HEK293 (cell line): Measurements from ENCODE around the gene FAM78B.

Experiments
- CTCF ChIA-PET: fragments of 350-600 bp; formaldehyde crosslinking; extraction: SDS; loops from one replicate; lab custom pipeline; 2021; ENCODE audit warnings: antibody characterized with exemption; lab: Yijun Ruan, JAX
- POLR2A ChIA-PET: fragments of 300-600 bp; formaldehyde crosslinking; extraction: SDS; loops from one replicate; lab custom pipeline; 2020; ENCODE audit warnings: antibody characterized with exemption, inconsistent platforms; lab: Yijun Ruan, JAX
- H3K27ac ChIP-seq: fragments of 200-500 bp; sonication (Bioruptor generic); 2 replicates; pipeline ENCODE4 v1.5.1; 2014; ENCODE audit warnings: low read depth, low read length, control low read depth, inconsistent platforms; ENCODE audit errors: extremely low read depth
- H3K36me3 ChIP-seq, 2 experiments: fragments of 200-500 bp in 1 of 2; sonication (Bioruptor generic) in 1 of 2; 1 replicate in 1 of 2; 2 replicates in 1 of 2; pipeline ENCODE4 v1.5.1; 2014 to 2017; ENCODE audit warnings: inconsistent platforms in 2 of 2, low read length in 2 of 2; ENCODE audit not compliant: control insufficient read depth in 2 of 2, insufficient read depth in 1 of 2
- H3K4me1 ChIP-seq: fragments of 200-500 bp; sonication (Bioruptor generic); 2 replicates; pipeline ENCODE4 v1.5.1; 2014; ENCODE audit warnings: mild to moderate bottlenecking, low read length, inconsistent platforms; ENCODE audit not compliant: control insufficient read depth, insufficient read depth
- H3K4me3 ChIP-seq: 2 replicates; pipeline ENCODE4 v1.5.1; 2011; ENCODE audit warnings: low read depth, mild to moderate bottlenecking, control low read depth, low read length, moderate library complexity
- H3K9me3 ChIP-seq: fragments of 200-500 bp; sonication (Bioruptor generic); 2 replicates; pipeline ENCODE4 v1.5.1; 2014; ENCODE audit warnings: low read depth, low read length, inconsistent platforms; ENCODE audit not compliant: control insufficient read depth, insufficient read depth
- ELK4 ChIP-seq: IDR thresholded peaks from 2 replicates; pipeline ENCODE4 v1.6.1; 2011; ENCODE audit warnings: mild to moderate bottlenecking, low read depth, low read length, borderline replicate concordance
- SP3 ChIP-seq: fragments of 450-650 bp; formaldehyde crosslinking; IDR thresholded peaks from 2 replicates; pipeline ENCODE4 v1.5.1; 2016; ENCODE audit warnings: missing biosample characterization, missing genetic modification characterization
- TCF7L2 ChIP-seq: IDR thresholded peaks from 2 replicates; pipeline ENCODE4 v1.6.1; 2011; ENCODE audit warnings: low read depth, mild to moderate bottlenecking, inconsistent platforms, low read length, moderate library complexity, borderline replicate concordance
- ZBTB1 ChIP-seq: fragments of 450-650 bp; formaldehyde crosslinking; IDR thresholded peaks from 2 replicates; pipeline ENCODE4 v1.5.1; 2016; ENCODE audit warnings: missing biosample characterization, missing genetic modification characterization
- ZFP37 ChIP-seq: fragments of 450-650 bp; formaldehyde crosslinking; IDR thresholded peaks from 2 replicates; pipeline ENCODE4 v1.5.1; 2016; ENCODE audit warnings: missing biosample characterization, missing genetic modification characterization
- ZIC2 ChIP-seq: fragments of 450-650 bp; formaldehyde crosslinking; IDR thresholded peaks from 2 replicates; pipeline ENCODE4 v1.5.1; 2016; ENCODE audit warnings: missing biosample characterization, missing genetic modification characterization
- ZNF223 ChIP-seq: fragments of 450-650 bp; formaldehyde crosslinking; IDR thresholded peaks from 2 replicates; pipeline ENCODE4 v1.5.1; 2016; ENCODE audit warnings: missing biosample characterization, missing genetic modification characterization
- ZNF391 ChIP-seq: fragments of 450-650 bp; formaldehyde crosslinking; IDR thresholded peaks from 2 replicates; pipeline ENCODE4 v1.5.1; 2016; ENCODE audit warnings: low read depth, missing biosample characterization, missing genetic modification characterization, borderline replicate concordance
- ZNF449 ChIP-seq: fragments of 450-650 bp; formaldehyde crosslinking; IDR thresholded peaks from 2 replicates; pipeline ENCODE4 v1.5.1; 2017; ENCODE audit warnings: missing biosample characterization, mild to moderate bottlenecking, missing genetic modification characterization, moderate library complexity
- ZNF48 ChIP-seq: fragments of 450-650 bp; formaldehyde crosslinking; IDR thresholded peaks from 2 replicates; pipeline ENCODE4 v1.5.1; 2016; ENCODE audit warnings: missing biosample characterization, missing genetic modification characterization
- ZNF529 ChIP-seq: fragments of 450-650 bp; formaldehyde crosslinking; IDR thresholded peaks from 2 replicates; pipeline ENCODE4 v1.5.1; 2017; ENCODE audit warnings: missing genetic modification characterization, missing biosample characterization; ENCODE audit not compliant: insufficient replicate concordance
- ZNF600 ChIP-seq: fragments of 450-650 bp; formaldehyde crosslinking; IDR thresholded peaks from 2 replicates; pipeline ENCODE4 v1.5.1; 2016; ENCODE audit warnings: missing biosample characterization, missing genetic modification characterization
- ZSCAN5A ChIP-seq: fragments of 450-650 bp; formaldehyde crosslinking; IDR thresholded peaks from 2 replicates; pipeline ENCODE4 v1.5.1; 2016; ENCODE audit warnings: missing biosample characterization, missing genetic modification characterization

The FAM78B gene

GRCh38 chr1:166174108-166174507, 7.3 kb upstream of the FAM78B start:
- H3K9me3 ChIP-seq, result no peaks in the 10 kb centered on the region
- POLR2A ChIA-PET, result no interaction called here

GRCh38 chr1:166172106-166172505, 5.3 kb upstream of the FAM78B start:
- Histone ChIP-seq H3K36me3 (no peaks in the 10 kb centered on the region), H3K4me1 (no peaks in the 10 kb centered on the region), H3K9me3 (no peaks in the 10 kb centered on the region)
- TF ChIP-seq ZNF223 (tag by site-specific recombination), result no peak
- no peak for TF ChIP-seq ZBTB1 (tag by site-specific recombination)
- TF ChIP-seq, all 188 proteins: peak for 0
- Histone ChIP-seq H3K27ac (no peak overlapping the region), H3K4me3 (no peak overlapping the region)
- POLR2A ChIA-PET, result no interaction called here
- CTCF ChIA-PET, result no interaction called here

More at GRCh38 chr1:166174108-166174507, 7.3 kb upstream of the FAM78B start:
- no peak for TF ChIP-seq ELK4
- TF ChIP-seq ZIC2 (tag by site-specific recombination), result 0 out of 2 replicates have a peak, but pooled peaks have one; percentile 6
- no peaks in the 10 kb centered on the region; the same call in 1 of the 2 replicates for H3K4me1 ChIP-seq
- no peaks in the 10 kb centered on the region for H3K36me3 ChIP-seq
- H3K4me3 ChIP-seq, result no peak overlapping the region
- CTCF ChIA-PET, result interaction anchor here (0.9 kb wide), 1 partner anchor 246 kb away, joined by 3 read pairs; no protein-coding TSS in a partner anchor
- H3K27ac ChIP-seq, result no peak overlapping the region

- no peak for TF ChIP-seq ZNF449
- TF ChIP-seq ZNF529 (tag by site-specific recombination), result no peak
- no peak for TF ChIP-seq TCF7L2
- no peak for TF ChIP-seq ZNF391 (tag by site-specific recombination)
- TF ChIP-seq ZSCAN5A, result no peak
- TF ChIP-seq ZNF600 (tag by site-specific recombination), result no peak
- TF ChIP-seq ZFP37 (tag by site-specific recombination), result no peak
- no peaks in the 10 kb centered on the region for H3K36me3 ChIP-seq
- ChIA-PET POLR2A (no interaction called here), CTCF (interaction anchor here (0.5 to 0.8 kb wide), 4 partner anchors 246 to 816 kb away, joined by 3 to 4 read pairs (median 3); no protein-coding TSS in a partner anchor)
- no peak overlapping the region for H3K27ac ChIP-seq
- no peaks in the 10 kb centered on the region for H3K4me1 ChIP-seq
- H3K9me3 ChIP-seq, result no peaks in the 10 kb centered on the region
- H3K4me3 ChIP-seq, result no peak overlapping the region
These were observed 3.9 kb upstream of the FAM78B start for GRCh38 chr1:166170726-166171125.

- ChIA-PET CTCF (interaction anchor here (0.5 to 0.8 kb wide), 5 partner anchors 246 to 817 kb away, joined by 3 to 4 read pairs (median 3); no protein-coding TSS in a partner anchor), POLR2A (no interaction called here)
- Histone ChIP-seq H3K4me1 (no peaks in the 10 kb centered on the region; the same call in 1 of the 2 replicates), H3K4me3 (no peak overlapping the region), H3K9me3 (no peaks in the 10 kb centered on the region), H3K27ac (no peak overlapping the region), H3K36me3 (no peaks in the 10 kb centered on the region)
- TF ChIP-seq SP3 (tag by site-specific recombination) (no peak), ZNF391 (tag by site-specific recombination) (no peak), ELK4 (no peak), ZNF48 (tag by site-specific recombination) (no peak)
These were observed 3.3 kb upstream of the FAM78B start for GRCh38 chr1:166170075-166170474.
